ENCODE data around the gene SH2B3. TPM values are rescaled to one million over a fixed set of nuclear protein-coding genes. Genes with fewer than 3 reads are reported as not detected.
"Not testable (repeated sequence)": the region's sequence is repeated elsewhere in the genome, so short reads cannot be mapped to it uniquely, and the experiment has no call there.

The SH2B3 gene
- total RNA-seq, 1 experiment from 2014 or later, result 2.4 TPM

DNA sequence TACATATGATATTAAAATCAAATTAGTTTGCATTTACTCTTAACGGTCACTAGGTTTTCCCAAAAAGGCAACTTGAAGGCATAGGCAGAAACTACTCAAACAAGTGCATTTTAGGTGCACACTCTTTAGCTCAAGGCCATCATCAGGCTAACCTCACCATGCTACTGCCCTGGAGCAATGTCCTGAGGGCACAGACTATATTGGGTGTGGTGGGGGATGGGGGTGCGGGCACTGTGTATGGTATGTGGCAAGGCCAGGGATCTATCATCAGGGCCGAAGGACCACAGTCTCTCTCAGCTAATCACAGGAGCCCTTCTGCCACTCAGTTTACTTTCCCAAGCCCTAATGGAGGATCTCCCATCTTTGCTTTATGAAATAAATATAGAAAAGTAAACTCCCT lies 51.9 kb downstream of the SH2B3 start:
- no peak for DNase-seq (ENCODE audit: low spot score)

DNA sequence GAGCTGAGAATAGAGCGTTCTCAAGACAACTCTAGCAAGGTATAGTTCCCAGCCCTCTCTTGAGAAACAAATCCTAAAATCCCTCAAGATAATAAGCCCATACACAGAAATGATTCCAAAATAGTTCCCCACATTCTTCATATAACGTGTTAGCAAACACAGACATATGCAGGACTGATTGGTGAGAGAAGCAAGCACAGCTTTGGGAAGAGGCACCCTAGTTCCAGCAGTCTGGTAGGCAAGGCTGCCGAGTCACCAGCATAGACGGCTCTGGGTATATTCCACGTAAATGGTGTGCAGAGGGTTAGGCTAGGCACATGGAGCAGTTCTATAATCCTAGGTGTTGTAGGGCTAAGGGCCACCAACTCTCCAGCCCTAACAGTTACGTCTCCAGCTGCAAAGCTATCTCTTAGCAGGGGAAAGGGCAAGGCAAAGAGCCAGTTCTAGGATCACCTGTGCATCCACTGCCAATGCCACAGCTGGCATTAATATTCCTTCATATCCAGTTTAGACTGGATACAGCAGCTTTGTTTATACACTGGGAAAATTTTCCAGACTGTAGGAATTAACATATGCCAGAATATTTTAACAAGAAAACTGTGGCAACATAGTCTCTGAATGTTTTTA lies 52.9 kb downstream of the SH2B3 start:
- no peak for DNase-seq (ENCODE audit: low spot score)

DNA sequence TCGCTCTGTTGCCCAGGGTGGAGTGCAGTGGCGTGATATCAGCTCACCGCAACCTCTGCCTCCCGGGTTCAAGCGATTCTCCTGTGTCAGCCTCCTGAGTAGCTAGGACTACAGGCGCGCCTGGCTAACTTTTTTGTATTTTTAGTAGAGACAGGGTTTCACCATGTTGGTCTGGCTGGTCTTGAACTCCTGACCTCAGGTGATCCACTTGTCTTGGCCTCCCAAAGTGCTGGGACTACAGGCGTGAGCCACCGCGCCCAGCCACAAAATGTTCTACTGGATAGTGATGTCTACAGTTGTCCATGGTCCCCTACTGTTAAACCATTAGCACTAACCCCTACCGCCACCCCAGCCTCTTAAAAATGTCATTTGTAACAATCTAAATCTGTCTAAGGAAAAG lies 54.4 kb downstream of the SH2B3 start:
- not testable (repeated sequence) for DNase-seq (ENCODE audit: low spot score)

DNA sequence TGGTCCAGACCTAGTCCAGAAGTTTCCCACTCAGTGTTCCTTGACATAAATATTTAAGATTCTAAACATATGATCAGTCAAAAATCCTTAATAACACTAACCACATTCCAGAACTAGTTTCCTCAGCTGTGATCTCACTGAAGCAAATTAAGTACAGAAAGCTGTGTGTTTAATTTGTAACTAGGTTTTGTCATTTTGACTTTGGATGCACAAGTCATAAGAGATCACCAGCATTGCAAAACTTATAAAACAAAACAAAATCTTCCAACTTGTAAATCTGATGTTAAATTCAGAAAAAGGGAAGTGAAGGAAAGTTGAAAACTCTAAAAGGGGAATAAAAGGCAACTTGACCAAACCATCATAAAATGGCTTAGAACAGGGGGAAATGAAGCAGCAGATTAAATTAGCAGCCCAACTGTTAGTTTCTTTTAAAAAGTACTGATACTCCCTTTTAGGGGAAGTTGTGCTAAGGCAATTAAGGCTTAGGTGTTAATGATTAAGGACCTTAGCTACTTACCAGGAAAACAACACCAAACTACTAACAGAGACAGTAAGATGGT lies 56.6 kb downstream of the SH2B3 start:
- no peak for DNase-seq (ENCODE audit: low spot score)

DNA sequence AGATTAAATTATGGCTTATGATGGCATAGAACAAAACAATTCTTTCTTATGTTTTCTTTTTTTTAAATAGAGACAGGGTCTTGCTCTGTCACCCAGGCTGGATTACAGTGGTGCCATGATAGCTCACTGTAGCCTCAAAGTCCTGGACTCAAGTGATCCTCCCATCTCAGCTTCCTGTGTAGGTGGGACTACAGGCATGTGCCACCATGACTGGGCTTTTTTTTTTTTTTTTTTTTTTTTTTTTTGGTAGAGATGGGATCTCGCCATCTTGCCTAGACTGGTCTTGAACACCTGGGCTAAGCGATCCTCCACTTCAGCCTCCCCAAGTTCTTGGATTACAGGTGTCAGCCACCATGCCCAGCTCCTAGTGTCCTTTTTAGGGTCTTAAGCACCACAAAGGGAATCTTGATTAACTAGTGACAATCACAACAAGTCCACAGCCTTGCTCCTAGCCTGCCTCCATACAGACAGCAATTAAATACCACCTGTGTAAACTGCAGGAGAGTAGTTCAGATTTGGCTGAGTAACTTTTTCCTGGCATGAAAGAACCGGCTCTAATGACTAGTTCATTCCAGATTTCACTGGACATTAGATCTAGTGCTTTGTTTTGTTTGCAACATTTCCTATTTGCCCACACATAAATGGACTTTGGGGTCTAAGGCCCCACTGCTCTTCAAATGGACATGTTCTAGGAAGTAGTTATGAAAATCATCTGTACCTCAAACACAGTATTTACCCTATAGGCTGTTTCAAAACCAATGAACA lies 61.6 kb downstream of the SH2B3 start:
- no peak for DNase-seq (ENCODE audit: low spot score)

DNA sequence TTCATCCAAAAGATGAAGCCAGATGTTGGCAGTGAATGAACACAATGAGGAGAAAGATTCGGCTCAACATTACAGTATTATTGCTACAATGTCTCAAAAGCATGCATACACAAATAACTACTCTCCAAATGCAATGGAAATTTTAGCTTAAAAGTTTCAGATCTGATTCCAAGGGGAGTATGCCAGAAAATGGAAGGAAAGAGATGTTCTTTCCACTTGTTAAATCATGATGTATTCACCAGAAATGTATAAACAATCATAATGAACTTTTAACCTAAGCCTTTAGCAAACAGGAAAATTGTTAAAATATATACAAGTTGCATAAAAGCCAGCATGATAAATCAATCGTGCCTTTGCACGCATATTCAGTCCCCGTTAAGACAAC lies 62.1 kb downstream of the SH2B3 start:
- DNase-seq (ENCODE audit: low spot score), result no peak

DNA sequence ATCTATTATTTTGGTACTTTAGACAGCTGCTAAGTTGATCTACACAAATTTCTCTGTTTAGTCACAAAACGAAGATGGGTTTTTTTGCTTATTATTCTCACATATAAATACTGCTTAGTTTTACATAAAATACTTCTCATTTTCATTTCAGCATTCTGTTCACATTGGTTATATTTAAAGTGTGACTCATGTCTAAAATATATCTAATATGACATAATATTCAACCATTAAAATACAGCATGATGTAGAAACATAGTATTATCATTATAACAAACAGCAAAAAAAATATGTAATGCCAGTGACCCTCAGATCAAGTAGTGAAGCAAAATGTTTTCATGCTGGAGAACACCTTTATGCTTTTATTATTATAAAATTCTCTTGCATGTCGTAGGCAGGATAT lies 63.7 kb downstream of the SH2B3 start:
- no peak for DNase-seq (ENCODE audit: low spot score)

DNA sequence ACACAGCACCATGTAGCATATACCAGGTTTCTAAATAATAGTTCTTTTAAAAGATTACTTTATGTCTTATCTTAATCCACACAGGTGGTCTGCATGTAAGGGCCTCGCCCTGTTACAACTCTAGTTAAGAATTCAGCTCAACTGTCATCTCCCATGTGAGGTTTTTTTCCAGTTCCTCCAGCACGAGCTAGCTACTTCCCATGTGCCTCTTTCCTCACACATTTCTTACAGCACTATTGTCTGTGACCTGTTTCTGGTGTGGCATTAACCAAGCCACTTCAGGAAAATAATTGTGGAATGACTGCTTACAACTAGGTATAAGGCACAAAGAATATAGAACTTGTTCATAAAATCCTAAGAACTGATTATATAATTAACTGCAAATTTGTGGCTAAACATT lies 65.5 kb downstream of the SH2B3 start:
- DNase-seq (ENCODE audit: low spot score), result no peak

DNA sequence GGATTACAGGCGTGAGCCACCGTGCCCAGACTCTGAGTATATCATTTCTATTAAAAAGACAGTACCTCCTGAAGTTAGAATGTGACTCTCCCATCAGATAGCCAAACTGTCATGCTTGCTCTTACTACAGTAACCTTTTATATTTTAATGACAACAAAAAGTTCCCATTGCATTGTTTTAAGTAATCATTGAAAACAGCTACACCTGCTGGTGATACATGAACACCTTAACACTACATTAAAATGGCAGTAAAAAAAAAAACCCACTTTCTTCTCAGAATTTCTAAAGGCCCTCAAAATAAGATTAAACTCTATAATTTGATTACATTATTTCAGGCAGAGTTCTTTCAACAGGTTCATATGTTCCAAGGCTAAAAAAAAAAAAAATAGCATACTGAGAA lies 76.7 kb downstream of the SH2B3 start:
- DNase-seq (ENCODE audit: low spot score), result no peak

DNA sequence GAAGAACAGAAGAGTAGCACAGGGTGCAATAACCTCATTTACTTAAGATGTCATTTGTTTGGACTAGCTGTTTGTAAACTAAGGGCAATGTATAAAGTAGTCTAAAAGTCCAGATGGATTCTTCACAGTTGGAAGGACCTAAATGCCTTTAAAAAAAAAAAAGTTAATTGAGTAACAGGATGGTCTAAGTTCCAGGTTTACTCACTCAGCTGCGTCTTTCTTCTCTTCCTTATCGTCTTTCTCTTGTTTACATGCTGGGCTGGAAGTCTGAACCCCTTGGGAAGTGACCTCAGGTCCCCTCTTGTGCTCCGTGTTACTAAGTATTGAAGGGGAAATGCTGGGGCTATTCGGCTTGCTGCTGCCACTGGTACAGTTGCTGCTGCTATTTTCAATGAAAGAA lies 82.5 kb downstream of the SH2B3 start:
- DNase-seq (ENCODE audit: low spot score), result no peak

DNA sequence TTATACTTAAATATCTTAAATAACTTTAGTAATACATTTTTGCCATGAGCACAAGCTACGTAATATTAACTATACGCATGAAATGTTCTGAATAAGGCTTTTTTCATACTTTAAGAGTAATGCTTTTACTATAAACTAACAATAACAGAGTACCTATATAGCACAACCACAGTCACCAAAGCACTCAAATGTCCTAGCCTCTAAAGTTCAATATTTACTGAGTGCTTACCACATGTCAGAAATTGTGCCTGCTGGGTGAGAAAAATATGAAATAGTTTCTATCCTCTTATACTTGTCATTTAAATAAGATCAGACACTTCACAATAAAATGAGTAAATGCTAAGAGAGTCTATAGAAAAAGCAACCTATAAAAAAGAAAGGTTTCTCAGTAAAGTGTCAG lies 83.1 kb downstream of the SH2B3 start:
- DNase-seq (ENCODE audit: low spot score), result no peak

DNA sequence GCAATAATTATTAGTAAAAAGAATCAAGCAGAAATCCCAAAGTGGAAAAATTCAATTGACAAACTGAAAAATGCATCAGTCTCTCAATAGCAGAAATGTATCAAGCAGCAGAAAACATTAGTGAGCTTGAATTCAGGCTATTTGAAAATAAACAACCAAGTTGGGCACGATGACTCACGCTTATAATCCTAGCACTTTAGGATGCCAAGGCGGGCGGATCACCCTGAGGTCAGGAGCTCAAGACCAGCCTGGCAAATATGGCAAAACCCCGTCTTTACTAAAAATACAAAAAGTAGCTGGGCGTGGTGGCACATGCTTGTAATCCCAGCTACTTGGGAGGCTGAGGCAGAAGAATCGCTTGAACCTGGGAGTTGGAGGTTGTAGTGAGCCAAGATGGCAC lies 87.3 kb downstream of the SH2B3 start:
- not testable (repeated sequence) for DNase-seq (ENCODE audit: low spot score)

DNA sequence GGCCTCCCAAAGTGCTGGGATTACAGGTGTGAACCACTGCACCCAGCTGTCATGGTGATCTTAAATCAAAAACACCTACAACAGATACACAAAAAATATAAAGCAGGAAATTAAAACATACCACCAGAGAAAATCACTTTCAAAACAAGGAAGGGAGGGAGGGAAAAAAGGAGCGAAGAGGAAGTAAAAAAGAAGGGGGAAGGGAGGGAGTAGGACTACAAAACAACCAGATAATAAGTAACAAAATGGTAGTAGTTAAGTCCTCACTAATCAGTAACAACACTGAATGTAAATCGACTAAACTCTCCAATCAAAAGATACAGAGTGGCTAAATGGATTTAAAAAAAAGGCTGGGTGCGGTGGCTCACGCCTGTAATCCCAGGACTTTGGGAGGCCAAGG lies 89.0 kb downstream of the SH2B3 start:
- no peak for DNase-seq (ENCODE audit: low spot score)

Other genes with a start within 250 kb of the SH2B3 start
- gene PHETA1, start 36.8 kb upstream of the SH2B3 start, total RNA-seq (2014; rRNA removed; shearing (Covaris generic)), result 9.3 and 9.9 TPM in 2 replicates
- gene ATXN2, start 193.4 kb downstream of the SH2B3 start, total RNA-seq (2014; rRNA removed; shearing (Covaris generic)), result 14.5 and 29.9 TPM in 2 replicates